ENCODE data around the gene SEMA3E.
A peak's percentile ranks its signal among the peaks of the same experiment; 100 is the strongest.

The SEMA3E gene

DNA sequence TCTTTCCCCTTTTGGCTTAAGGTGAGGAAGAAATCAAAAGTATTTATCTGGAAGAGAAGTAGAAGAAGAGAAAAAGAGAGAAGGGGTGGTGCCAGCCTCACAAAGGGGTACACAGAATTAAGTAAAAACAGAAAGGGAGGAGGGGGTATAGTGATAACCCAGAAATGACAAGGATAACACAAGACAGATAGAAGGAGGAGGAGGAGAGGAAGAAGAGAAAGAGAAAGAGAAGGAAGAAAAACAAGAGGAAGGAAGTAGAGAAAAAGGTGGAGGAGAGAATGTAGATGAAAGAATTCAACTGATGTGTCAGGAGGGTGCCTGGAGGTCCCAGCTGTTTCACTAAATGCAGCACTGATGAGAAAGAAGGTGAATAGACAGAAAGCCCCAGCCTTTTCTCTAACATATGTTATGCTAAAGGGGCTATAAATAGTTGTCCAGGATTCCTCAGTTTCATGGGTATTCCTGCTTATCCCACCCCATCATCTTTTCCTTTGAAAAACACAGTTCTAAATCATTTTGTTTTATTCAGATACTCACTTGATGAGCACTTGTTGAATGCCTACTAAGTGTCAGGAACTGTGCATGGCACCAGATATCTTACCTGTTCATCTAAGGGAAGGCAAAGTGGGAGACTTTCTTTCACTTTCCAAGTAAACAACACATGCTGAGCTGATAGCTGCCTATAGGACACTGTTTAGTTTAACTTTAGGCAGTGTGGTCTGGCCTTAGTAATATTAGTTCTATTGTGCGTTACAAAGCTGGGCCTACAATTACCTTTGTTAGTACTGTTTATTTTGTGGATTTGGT lies 8.0 kb downstream of the SEMA3E start:
- DNase-seq, result no peak

DNA sequence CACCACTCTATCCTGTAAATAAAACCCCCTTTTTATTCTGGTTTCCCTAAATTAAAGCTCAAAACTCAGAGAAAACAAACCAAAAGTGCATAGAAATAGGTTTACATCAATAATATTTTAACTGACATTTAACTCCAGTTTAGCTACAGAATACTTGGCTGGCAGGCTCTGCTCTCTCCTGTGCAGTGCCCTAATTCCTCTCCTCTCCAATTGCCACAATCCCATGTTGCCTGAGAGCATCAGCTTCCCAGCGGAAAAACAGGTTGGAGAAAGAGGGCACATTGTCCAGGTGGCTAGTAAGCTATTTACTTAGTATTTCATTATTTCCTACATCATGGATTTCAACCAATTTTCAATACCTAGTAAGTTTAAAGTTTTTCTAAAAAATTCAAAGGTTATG lies 8.7 kb downstream of the SEMA3E start:
- DNase-seq, result no peak

DNA sequence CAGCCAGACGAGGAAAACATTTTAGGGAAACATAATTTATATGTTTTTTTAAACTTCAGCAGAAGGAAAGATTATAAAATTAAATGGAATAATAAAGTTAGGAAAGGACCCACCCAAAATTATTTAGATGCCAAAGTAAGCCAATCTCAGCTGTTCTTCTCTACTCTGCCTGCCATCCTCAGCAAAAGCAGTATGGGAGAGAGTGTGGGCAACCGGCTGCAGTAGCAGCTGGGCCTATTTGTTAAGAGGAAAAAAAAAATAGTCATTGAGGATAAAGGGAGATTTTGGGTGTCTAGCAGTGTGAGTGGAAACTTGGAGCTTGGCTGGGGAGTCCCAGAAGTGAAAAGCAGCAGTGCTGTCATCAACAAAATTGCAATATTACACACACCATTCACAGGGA lies 15.4 kb downstream of the SEMA3E start:
- DNase-seq, result no peak

DNA sequence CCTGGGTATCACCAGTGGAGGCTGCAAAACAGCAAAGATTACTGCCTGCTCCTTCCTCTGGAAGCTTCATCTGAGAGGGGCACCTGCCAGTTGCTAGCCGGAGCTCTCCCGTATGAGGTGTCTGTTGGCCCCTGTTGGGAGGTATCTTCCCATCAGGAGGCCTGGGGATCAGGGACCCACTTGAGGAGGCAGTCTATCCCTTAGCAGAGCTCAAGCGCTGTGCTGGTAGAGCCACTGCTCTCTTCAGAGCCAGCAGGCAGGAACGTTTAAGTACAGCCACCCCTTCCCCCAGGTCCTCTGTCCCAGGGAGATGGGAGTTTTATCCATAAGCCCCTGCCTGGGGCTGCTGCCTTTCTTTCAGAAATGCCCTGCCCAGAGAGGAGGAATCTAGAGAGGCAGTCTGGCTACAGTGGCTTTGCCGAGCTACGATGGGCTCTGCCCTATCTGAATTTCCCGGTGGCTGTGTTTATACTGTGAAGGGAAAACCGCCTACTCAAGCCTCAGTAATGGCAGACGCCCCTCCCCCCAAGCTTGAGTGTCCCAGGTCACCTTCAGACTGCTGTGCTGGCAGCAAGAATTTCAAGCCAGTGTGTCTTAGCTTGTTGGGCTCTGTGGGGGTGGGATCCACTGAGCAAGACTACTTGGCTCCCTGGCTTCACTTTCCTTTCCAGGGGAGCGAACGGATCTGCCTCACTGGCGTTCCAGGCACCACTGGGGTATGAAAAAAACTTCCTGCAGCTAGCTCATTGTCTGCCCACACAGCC lies 19.6 kb downstream of the SEMA3E start:
- no peak for DNase-seq

DNA sequence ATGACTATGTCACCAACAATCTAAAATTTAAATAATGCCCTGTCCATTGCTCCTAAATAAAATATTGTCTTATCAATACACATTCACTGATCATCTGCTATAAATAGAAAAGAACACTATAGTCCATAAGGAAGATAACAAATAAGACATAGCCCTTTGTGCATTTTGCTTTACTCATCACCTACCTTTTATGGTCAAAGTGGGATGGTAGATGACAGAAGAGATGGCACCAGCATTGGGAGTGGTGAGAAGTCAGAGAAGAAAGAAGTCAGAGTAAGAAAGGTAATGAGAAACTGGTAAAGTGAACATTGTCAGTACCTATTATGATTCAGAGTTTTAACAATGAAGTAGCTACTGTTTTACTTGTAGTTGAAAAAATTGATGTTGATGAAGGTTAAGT lies 31.1 kb downstream of the SEMA3E start:
- no peak for DNase-seq

DNA sequence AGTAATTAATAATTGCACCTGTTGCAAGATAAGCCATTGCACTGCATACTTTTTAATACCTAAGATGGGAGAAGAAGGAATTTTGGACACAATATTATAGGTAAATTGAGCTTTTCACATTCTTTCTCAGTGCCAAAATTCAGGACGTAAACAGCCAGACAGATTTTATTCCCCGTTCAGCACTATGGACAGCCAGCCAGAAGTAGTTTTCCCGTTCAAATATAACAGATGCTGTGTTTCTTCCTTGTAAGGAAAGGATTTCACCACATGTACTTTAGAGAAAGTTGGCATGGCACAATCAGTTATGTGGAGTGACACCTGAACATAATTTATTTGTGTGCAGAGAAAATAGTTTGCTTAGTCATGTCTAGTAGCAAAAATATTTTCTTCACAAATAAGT lies 34.8 kb downstream of the SEMA3E start:
- DNase-seq, result peak; percentile 2

DNA sequence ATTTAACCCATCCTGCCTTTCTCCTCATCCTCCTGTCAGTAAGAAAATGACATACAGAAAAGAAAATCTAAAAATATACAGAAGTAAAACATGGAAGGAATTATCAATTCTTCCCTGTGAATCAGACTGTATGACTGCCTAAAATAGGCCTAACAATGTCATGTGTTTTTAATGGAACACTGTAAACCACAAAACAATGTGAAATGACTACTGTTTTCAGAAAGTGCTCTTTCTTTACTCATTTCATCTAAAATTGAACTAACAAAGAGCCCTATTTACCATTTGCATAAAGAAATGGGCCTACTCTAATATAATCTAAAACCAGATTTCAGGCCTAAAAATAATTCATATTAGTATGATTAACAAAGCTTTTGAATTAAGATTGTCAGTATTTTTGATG lies 35.7 kb downstream of the SEMA3E start:
- peak; percentile 39 for DNase-seq

DNA sequence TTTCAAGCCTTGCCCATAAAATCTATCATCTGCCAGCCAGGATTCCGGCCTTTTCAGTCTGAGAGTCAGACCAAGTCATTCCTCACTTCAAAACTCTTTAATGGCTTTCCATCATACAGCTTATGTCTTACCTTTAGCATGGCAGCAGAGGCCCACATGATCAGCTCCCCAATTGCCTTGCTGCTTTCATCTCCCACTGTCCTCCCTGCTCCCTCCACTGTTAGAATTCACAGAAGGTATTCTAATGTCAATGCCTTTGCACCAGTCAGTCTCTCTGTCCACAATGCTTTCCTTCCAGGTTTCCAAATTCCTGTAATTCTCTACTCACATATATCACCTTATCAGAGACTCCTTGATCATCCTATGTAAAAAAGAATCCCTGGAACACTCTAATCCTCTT lies 37.2 kb downstream of the SEMA3E start:
- DNase-seq, result no peak

DNA sequence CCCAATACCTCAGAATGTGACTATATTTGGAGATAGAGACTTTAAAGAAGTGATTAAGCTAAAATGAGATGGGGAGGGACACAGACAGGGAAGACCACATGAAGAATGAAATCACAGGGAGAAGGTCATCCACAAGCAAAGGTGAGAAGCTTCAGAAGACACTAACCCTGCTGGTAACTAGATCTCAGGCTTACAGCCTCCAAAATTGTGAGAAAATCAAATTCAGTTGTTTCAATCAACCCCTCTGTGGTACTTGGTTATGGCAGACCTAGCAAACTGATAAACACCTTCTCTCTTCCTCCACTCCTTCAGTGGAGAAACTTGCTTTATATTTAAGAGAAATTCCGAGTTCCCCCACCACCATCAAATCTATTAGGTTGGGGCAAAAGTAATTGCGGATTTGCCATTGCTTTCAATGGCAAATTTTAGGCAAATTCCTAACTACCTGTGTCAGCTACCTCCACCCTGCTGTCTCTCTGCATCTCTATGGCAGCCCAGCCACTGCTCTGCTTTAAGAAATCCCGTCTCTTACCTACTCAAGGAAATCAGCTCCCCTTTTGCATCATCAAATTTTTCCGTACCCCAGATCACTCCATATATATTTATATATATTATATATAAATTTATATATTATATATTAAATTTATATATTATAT lies 38.2 kb downstream of the SEMA3E start:
- DNase-seq, result no peak

DNA sequence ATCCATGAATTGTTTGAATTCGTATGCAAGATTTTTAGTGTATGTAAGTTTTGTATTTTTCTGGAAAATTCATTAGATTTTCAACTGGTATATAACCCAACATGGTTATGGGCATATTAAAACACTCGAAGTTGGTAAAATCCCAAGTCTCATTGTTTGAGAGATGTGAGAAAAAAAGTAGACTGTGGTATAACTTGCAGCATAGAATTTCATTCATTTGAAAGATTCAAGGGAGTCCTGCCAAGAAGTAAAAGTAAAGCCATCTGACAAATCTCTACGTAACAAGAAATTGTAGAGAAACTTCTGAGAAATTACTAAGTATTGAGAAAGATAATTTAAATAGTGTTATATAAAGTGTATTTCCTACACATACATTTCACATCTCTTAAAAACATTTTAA lies 40.2 kb downstream of the SEMA3E start:
- DNase-seq, result peak; percentile 33

DNA sequence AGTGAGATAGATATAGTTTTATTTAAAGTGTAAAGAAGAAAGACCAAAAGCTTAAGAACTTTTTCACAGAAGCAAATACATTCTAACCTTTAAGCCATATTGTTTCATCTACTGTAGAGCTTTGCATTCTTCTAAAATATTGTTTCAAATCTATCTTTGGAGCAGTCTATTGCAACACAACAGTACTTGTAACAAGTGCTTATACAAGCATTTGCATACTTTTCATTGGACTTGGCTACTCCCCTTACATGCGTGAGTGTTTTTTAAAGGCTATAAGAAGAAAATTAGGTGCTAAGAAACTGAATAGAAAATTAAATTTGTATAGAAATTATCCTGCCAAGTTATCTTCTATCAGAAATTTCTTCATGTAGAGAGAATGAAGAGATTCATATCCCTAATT lies 45.3 kb downstream of the SEMA3E start:
- no peak for DNase-seq

DNA sequence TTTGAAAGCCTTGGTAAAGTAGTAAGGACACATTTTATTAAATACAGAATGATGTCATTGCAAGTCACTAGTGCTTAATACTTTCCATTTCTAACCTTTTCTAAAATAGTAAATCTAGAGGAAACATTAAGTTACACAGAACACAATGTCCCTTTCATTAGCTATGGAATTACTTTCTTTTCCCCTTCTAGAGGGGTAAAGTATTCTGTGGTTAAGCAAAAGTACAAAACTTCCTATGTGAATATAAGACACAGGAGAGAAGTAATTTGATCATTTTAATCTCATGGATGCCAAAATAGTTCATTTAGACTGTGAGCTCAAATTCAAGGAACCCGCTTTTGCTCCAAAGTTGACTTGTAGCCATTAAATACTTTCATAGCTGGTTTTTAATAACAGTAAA lies 49.8 kb downstream of the SEMA3E start:
- no peak for DNase-seq

DNA sequence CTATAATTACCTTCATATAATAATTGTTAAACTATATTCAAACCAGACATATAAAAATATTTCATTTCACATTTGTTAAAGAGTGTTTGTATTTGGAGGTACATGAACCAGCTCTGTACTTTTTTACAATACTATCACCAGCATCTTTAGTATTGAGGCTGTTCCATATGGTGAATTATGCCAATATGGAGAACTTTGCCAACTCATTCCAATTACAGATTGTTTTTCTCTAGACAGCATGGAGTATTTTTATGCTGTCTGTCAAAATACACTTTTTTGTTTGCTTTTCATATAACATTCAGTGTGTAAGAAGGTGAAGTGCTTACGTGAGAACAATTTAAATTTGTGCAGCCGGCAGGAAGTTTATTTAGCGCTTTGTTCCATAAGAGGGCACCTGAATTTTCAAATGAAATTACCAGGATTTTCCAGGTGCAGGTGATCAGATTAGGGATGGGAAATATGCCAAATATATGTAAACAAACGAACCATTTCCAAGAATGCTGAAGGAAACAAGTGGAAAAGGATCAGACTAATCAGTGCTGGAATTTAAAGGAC lies 54.9 kb downstream of the SEMA3E start:
- DNase-seq, result no peak

DNA sequence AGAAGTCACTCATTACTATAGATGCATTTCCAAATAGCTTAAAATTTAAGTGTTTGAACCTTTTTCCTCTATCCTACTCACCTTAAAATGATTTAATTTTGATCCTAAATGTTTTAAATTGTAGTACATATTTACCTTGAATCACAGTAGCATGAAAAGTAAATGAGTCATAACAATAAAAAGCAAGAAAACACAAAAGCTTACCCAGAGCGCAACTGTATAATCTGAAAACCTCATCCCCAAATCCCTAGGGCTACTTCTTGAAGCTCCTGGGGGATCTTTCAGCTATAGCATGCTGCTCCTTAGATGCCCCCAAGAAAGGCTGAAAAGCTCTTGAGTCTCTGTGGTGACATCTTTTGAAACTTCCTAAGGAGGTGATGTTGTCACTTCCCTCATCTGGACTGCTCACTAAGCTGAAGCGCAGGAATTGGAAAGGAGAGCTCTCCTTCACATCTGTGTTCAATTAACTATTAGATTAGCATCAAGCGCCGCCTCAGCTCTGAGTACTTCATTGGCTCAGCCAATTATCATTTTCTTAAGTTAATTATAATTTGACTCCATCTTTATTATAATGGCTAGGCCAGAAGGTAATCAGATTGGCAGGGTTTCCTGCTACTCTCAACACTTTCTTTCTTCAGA lies 60.2 kb downstream of the SEMA3E start:
- peak; percentile 33 for DNase-seq

DNA sequence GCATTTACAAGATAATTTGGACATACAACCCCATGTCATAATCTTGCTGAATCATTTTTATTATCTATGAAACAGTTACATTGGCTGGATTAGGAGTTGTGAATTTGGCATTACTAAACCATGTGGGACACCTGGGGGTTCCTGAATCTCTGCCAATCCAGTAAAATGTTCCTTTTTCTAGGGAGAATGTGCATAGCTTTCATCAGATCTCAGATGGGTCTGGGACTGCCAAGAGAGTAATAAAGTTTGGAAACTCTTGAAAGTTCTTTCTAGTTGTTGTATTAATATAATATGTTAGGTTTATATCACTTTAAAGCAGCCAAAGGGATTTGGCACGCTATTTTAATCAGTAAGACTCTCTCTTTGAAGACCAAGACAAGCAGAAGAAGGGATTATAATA lies 62.7 kb downstream of the SEMA3E start:
- DNase-seq, result no peak

DNA sequence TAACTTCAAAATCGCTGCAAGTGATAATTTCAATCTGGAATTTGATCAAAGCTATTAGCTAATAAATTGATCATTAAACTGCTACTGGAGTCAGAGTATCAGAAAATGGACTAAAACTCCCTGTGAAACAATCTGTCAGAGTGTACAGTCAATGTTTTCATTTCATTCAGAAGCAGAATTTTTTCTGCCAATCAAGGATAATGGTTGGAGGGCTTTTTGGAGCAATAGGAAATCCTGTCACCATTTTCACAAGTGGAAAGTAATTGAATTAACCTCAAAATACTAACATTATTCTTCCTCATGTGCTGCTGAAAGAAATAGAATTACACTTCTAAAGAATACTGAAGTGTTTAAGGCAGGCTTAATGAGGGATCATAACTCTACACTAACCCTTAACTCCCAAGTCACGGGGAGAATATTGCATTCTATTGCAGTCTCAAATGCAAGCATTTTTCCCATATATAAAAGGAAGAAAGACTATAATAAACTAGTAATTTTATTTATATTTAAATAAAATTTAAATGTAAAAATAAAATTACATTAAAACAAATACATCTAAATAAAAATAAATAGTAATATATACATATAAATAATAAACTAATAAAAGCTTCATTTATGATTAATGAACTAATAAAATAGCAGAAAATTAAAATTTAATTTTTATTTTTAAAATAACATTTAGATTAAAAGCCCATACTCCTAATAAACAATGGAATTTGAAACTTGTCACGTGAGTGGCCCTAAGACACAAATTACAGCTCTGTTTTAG lies 67.1 kb downstream of the SEMA3E start:
- DNase-seq, result no peak

DNA sequence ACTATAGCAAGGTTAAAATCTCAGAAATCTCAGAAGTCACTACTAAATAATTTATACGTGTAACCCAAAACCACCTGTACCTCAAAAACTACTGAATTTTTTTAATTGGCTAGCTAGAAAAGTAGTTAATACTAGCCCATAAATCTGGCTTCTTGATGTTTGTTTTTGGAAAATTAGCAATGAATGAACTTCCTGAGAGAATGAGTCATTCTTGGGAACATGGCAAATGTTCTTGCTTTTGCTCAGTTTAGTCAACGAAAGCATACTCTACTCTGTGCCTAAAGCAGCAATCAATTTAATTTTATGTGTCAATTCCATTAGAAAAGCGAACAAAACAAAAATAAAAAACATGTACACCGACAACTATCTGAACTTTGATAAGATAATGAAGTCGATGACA lies 69.2 kb downstream of the SEMA3E start:
- peak; percentile 17 for DNase-seq

DNA sequence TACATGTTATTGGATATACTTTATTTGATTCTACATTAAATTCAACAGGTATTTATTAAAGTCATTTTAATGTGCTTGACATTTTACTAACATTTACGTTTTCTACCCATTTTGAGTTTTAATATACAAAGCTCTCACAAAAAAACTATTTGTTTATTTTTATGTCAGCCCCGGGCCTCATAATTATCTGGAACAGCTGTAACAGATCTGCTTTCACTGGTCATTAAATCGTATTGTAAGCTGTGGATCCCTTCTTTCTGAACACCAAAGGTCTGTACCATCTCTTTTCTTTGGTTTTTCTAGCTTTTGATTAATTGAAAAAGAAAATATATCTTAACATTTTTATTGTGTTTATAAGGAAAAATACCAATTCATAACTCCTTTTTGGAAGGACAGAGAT lies 73.5 kb downstream of the SEMA3E start:
- no peak for DNase-seq

DNA sequence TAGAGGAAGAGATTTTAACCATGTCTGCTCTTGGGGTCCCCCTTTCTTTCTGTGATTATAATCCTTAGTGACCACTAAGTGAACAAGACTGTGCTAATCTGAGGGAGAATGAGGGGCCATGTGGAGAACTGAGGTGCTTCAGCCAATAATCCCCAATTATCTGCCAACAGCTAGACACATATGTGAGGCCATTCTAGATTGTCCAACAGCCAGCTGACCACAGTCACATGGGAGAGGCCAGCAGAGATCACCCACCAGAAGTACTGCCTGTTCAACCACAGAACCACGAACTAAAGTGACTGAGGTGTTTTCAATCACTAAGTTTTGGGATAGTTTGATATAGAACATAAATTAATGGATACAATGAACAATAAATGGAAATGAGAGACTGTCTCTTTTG lies 74.3 kb downstream of the SEMA3E start:
- no peak for DNase-seq

DNA sequence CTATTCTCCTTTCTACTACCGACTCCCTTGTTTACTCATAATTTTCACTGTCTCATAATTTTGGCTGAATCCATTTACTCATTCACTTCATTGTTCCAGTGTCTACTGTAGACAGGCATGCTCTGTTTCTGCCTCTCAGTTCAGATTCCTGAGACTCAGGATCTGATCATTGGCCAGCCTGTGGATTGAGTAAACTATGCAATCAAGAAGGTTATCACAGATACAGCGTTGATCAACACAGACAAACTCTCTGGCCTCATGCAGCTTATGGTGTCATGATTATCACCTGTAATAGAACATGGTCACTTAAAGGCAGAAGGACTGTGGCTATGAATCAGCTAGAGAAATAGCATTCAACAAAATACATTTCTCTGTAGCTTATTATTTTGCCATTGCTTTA lies 86.0 kb downstream of the SEMA3E start:
- no peak for DNase-seq

DNA sequence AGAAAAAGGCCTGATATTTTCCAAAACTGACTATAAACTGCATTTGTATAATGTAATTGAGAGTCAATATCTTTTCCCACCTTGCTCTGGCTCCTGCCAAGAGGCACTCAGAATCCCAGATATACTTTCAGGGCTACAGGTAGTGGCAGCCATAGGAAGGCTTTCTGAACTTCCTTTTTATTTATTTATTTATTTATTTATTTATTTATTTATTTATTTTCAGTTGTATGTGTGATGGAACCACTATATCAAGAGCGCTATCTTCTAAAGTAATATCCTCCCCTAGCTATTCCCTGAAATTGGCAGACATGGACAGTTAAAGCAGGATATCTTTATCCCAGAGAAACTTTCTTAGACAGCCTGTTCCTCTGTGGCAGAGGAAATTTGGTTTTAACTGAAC lies 86.7 kb downstream of the SEMA3E start:
- DNase-seq, result no peak

DNA sequence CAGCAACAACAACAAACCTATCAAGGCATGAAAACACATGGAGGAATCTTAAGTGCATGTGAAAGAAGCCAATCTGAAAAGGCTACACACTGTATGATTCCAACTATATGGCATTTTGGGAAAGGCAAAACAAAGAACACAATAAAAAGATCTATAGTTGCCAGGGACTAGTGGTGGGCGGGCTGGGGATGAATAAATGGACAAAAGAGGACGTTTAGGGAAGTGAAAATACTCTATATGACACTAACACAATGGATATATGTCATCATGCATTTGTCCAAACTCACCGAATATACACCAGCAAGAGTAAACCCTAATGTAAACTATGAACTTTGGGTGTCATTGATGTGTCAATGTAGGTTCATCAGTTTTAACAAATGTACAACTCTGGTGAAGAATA lies 89.1 kb downstream of the SEMA3E start:
- no peak for DNase-seq

Data from fibroblast of skin of right biceps (primary cell).